Thoracic aorta (tissue), 2 donors: ENCODE results near the gene RBPJ. TPM values are rescaled to one million over a fixed set of nuclear protein-coding genes. Genes with fewer than 3 reads are reported as not detected.

Source experiments
- ATAC-seq: fragments of 150-250 bp; one replicate; pipeline ENCODE4 v1.8.0; 2017; ENCODE audit warnings: low read depth; ENCODE audit not compliant: insufficient number of reproducible peaks, low FRiP score
- DNase-seq: peaks from one replicate; pipeline ENCODE4 v3.0.0-alpha.2; 2020; ENCODE audit warnings: low spot score
- H3K27ac ChIP-seq, 2 donors: fragments of 200-600 bp; sonication (generic); 1 replicate in 1 of 2; 2 replicates in 1 of 2; pipeline ENCODE4 v1.5.1; 2016; ENCODE audit warnings: mild to moderate bottlenecking in 2 of 2, moderate library complexity in 2 of 2
- H3K27me3 ChIP-seq: fragments of 200-600 bp; sonication (generic); replicated peaks from 2 replicates; pipeline ENCODE4 v1.6.0; 2016; ENCODE audit warnings: mild to moderate bottlenecking; ENCODE audit not compliant: insufficient read depth
- H3K36me3 ChIP-seq: fragments of 200-600 bp; sonication (generic); one replicate; pipeline ENCODE4 v1.5.1; 2016
- H3K4me1 ChIP-seq, 2 donors: fragments of 200-600 bp; sonication (generic); 1 replicate in 1 of 2; 2 replicates in 1 of 2; pipeline versions ENCODE4 v1.5.1 to v1.6.0; 2016; ENCODE audit warnings: low read depth in 2 of 2, mild to moderate bottlenecking in 1 of 2; ENCODE audit not compliant: control insufficient read depth in 1 of 2
- H3K4me3 ChIP-seq: fragments of 200-600 bp; sonication (generic); 2 replicates; pipeline ENCODE4 v1.5.1; 2016; ENCODE audit warnings: mild to moderate bottlenecking
- H3K9me3 ChIP-seq: fragments of 200-600 bp; sonication (generic); 2 replicates; pipeline ENCODE4 v1.5.1; 2016
- total RNA-seq, 2 donors: library from RNA; depleted of rRNA; stranded (reverse); fragments of >200 nt; gene quantifications; one replicate each; pipeline versions ENCODE4 v1.1.0 to v1.2.3, GENCODE V29; 2016
- TF ChIP-seq, protein P1 (sequence below): fragments of 200-600 bp; sonication (generic); IDR thresholded peaks from one replicate; pipeline ENCODE4 v1.5.1; 2019; ENCODE audit warnings: antibody characterized with exemption

Gene RBPJ
- total RNA-seq, 2 donors from 2014 or later = 63.4 to 82.6 TPM

DNA sequence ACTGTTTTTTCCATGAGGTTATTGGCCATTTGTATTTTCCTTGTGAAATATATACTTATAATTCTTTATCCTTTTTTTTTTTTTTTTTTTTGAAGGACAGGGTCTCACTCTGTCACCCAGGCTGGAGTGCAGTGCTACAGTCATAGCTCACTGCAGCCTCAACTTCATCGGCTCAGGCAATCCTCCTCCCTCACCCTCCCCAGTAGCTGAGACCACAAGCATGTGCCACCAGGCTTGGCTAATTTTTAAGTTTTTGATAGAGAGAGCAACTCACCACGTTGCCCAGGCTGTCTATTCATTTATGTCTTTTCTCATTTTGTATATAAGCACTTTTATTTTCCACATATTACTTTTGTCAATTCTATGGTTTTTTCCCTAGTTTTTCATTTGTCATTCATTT lies 16.8 kb downstream of the RBPJ start:
- Histone ChIP-seq H3K9me3 (no peaks in the 10 kb centered on the region), H3K36me3 (no peaks in the 10 kb centered on the region), H3K4me3 (no peak overlapping the region), H3K27ac (no peak overlapping the region), H3K4me1 (peaks cover 8 to 9% of the 10 kb centered on the region in 2 donors), H3K27me3 (no peaks in the 10 kb centered on the region)
- DNase-seq = no peak
- TF ChIP-seq, protein P1, sequence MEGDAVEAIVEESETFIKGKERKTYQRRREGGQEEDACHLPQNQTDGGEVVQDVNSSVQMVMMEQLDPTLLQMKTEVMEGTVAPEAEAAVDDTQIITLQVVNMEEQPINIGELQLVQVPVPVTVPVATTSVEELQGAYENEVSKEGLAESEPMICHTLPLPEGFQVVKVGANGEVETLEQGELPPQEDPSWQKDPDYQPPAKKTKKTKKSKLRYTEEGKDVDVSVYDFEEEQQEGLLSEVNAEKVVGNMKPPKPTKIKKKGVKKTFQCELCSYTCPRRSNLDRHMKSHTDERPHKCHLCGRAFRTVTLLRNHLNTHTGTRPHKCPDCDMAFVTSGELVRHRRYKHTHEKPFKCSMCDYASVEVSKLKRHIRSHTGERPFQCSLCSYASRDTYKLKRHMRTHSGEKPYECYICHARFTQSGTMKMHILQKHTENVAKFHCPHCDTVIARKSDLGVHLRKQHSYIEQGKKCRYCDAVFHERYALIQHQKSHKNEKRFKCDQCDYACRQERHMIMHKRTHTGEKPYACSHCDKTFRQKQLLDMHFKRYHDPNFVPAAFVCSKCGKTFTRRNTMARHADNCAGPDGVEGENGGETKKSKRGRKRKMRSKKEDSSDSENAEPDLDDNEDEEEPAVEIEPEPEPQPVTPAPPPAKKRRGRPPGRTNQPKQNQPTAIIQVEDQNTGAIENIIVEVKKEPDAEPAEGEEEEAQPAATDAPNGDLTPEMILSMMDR = no peak
- no peak for ATAC-seq

DNA sequence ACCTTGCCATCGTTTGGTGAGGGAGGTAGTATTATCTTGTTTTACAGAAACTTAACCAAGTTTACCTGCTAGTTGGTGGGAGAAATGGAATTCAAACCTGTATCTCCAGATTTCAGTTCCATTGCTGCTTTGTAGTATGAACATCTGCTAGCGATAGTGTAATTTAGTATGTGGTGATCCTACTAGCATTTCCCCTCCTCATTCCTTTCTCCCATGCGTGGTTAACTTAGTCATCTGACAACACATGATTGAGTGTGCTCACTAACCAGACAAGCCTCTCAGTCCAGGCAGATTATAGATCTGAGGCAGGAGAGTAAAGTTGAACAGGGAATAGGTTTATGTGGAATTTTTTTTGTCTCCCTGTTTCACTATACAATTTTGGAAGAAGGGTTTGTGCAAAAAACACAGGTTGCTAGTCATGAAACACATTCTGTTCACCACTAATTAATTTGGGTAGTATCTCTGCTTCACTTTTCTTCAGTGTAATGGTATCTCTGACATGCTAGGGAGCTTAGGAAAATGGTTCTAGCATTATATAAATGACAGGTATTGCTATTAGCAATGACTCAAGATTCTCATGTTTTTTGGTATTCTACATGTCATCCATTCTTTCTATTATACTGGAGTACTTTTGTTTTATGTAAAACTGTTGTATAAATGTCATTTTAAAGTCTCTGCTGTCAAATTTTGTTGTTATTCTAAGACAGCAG lies 21.7 kb downstream of the RBPJ start:
- ATAC-seq (no peak), DNase-seq (no peak)
- Histone ChIP-seq H3K27ac (no peak overlapping the region), H3K4me1 (peaks cover 24 to 29% of the 10 kb centered on the region in 2 donors), H3K9me3 (no peaks in the 10 kb centered on the region), H3K4me3 (no peak overlapping the region), H3K36me3 (no peaks in the 10 kb centered on the region), H3K27me3 (no peaks in the 10 kb centered on the region)
- TF ChIP-seq, protein P1 = no peak

DNA sequence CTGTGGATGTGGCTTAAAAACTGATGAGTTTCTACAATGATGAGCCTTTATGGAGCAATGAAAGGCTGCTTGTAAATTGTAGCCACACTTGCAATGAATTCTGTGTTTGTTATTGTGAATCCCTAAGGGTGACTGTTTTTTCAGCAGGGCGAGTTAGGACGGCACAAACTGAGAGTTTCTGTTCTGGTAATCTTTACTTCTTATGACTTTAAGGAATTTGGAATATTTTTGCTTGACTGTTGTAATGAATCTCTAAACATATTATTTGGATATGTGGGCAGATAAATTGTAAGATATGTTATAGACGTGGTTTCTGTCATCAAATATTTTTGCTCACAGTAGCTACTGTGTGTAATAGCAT lies 22.2 kb downstream of the RBPJ start:
- Histone ChIP-seq H3K27me3 (no peaks in the 10 kb centered on the region), H3K4me1 (peaks cover 24 to 29% of the 10 kb centered on the region in 2 donors), H3K27ac (no peak overlapping the region), H3K36me3 (no peaks in the 10 kb centered on the region), H3K4me3 (no peak overlapping the region), H3K9me3 (no peaks in the 10 kb centered on the region)
- DNase-seq (no peak), ATAC-seq (no peak)
- TF ChIP-seq, protein P1 = no peak

DNA sequence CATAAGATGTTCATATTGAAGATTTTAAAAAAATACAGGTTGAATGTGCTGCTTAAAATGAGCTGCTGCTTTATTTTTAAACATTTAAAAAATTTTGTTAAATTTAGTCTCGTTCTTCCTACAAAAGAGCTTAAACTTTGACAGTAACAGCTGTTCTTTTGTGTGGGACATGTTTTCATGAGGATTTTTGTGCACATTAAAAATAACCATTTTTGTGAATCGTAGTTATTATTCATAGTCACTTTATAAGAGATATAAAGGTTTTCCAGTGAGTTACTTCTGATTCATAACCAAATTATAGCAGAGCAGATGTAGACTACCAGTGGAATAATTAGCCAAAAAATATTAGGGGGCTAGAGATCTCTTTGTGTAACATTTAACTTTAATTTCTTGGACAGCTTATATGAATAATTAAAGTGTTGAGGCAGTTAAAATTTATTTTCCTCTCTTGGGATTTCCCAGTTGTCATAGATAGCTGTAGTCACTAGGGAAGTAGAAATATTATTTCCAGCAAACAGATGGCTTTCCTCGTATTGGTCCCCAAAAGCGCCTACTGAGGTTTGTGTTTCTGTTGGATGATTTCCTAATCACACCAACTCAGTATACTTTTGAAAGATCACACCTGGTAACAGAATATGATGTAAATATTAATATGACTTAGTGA lies 24.2 kb downstream of the RBPJ start:
- H3K4me3 ChIP-seq = no peak overlapping the region
- DNase-seq (no peak), ATAC-seq (no peak)
- H3K4me1 ChIP-seq = peaks cover 24 to 29% of the 10 kb centered on the region in 2 donors
- no peaks in the 10 kb centered on the region for H3K36me3 ChIP-seq
- H3K9me3 ChIP-seq = no peaks in the 10 kb centered on the region
- TF ChIP-seq, protein P1 = no peak
- H3K27me3 ChIP-seq = no peaks in the 10 kb centered on the region
- no peak overlapping the region for H3K27ac ChIP-seq

DNA sequence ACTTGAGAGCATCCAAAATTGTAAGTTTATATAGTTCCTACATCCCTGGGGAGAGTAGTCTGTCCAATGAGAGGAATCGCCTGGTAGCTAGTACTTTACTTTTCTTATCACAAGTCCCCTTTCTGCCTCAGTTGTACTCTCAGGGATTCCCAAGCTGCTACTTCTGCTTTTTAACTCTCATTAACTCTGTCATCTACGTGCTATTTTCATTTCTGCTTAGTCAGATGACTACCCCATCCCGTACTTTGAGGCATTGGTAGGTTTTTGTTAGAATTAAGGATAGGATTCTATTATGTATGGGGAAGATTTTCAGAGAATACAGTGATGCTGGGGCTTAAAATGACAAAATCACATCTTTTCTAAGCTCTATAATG lies 24.7 kb downstream of the RBPJ start:
- Histone ChIP-seq H3K27ac (no peak overlapping the region), H3K36me3 (no peaks in the 10 kb centered on the region), H3K4me3 (no peak overlapping the region), H3K27me3 (no peaks in the 10 kb centered on the region), H3K4me1 (peaks cover 24 to 29% of the 10 kb centered on the region in 2 donors), H3K9me3 (no peaks in the 10 kb centered on the region)
- no peak for DNase-seq
- ATAC-seq = no peak
- TF ChIP-seq, protein P1 = no peak
